Measurements from ENCODE around the gene TMEM135. TPM values are rescaled to one million over a fixed set of nuclear protein-coding genes. Genes with fewer than 3 reads are reported as not detected.
"Not testable (repeated sequence)": the region's sequence is repeated elsewhere in the genome, so short reads cannot be mapped to it uniquely, and the experiment has no call there.

TMEM135 gene
- 10 to 100 TPM; 29.2 to 34.5 TPM for total RNA-seq

- ATAC-seq (ENCODE audit: low read depth) (peak; percentile 97), DNase-seq (peak; percentile 99)
- H3K4me1 Mint-ChIP-seq, result peaks cover 33% of the 10 kb centered on the region
- POLR2A ChIA-PET, result interaction anchor here (0.5 to 2.1 kb wide), 7 partner anchors 9 to 399 kb away, joined by 3 to 27 read pairs (median 4); no protein-coding TSS in a partner anchor
- peaks cover 8% of the 10 kb centered on the region for H3K27me3 Mint-ChIP-seq
- peak within 1 kb of the TSS; percentile 98 for H3K4me3 Mint-ChIP-seq
- peak within 1 kb of the TSS; percentile 94 for H3K27ac Mint-ChIP-seq
- H3K36me3 Mint-ChIP-seq, result peaks cover 23% of the 10 kb centered on the region
- H3K9me3 Mint-ChIP-seq, result no peaks in the 10 kb centered on the region
Observed at GRCh38 chr11:87037450-87038234, at the start of gene TMEM135. Gene TMEM135 (plus strand): TSS chr11:87037934. CDS start chr11:87038046, 112 bp downstream.

GRCh38 chr11:86988351-86988881, 49.3 kb upstream of the TMEM135 start:
- peaks cover 10% of the 10 kb centered on the region for H3K27me3 Mint-ChIP-seq
- DNase-seq (no peak), ATAC-seq (ENCODE audit: low read depth) (no peak)
- no peaks in the 10 kb centered on the region for H3K4me1 Mint-ChIP-seq
- no peaks in the 10 kb centered on the region for H3K36me3 Mint-ChIP-seq
- POLR2A ChIA-PET, result no interaction called here
- H3K9me3 Mint-ChIP-seq, result no peaks in the 10 kb centered on the region
- no peak overlapping the region for H3K27ac Mint-ChIP-seq
- no peak overlapping the region for H3K4me3 Mint-ChIP-seq

- no peak overlapping the region for H3K4me3 Mint-ChIP-seq
- no peaks in the 10 kb centered on the region for H3K36me3 Mint-ChIP-seq
- ATAC-seq (ENCODE audit: low read depth), result no peak
- POLR2A ChIA-PET, result no interaction called here
- peaks cover 10% of the 10 kb centered on the region for H3K27me3 Mint-ChIP-seq
- no peak overlapping the region for H3K27ac Mint-ChIP-seq
- no peaks in the 10 kb centered on the region for H3K4me1 Mint-ChIP-seq
- no peaks in the 10 kb centered on the region for H3K9me3 Mint-ChIP-seq
- no peak for DNase-seq
Observed at GRCh38 chr11:86990031-86990430, 47.7 kb upstream of the TMEM135 start.

- POLR2A ChIA-PET, result no interaction called here
- ATAC-seq (ENCODE audit: low read depth) (no peak), DNase-seq (no peak)
- Mint-ChIP-seq H3K4me3 (no peak overlapping the region), H3K27me3 (peaks cover 10% of the 10 kb centered on the region), H3K9me3 (no peaks in the 10 kb centered on the region), H3K4me1 (no peaks in the 10 kb centered on the region), H3K36me3 (no peaks in the 10 kb centered on the region), H3K27ac (no peak overlapping the region)
Observed at GRCh38 chr11:86990515-86990914, 47.2 kb upstream of the TMEM135 start.

DNA sequence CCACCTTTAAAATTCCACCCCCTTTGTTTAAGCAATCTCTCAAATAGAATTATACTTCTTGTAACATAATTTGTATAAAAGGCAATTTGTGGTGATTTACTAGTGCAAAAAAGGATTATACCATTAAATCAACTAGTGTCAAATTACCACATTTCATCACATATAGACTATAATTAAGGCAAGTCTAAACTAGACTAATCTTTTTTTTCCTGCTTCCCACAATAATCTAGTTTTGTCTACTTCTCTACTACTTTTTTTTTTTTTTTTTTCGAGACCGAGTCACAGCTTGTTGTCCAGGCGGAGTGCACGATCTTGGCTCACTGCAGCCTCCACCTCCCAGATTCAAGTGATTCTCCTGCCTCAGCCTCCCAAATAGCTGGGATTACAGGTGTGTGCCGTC, 46.4 kb upstream of the TMEM135 start:
- no peaks in the 10 kb centered on the region for H3K9me3 Mint-ChIP-seq
- H3K27ac Mint-ChIP-seq, result no peak overlapping the region
- DNase-seq (no peak), ATAC-seq (ENCODE audit: low read depth) (no peak)
- no peaks in the 10 kb centered on the region for H3K4me1 Mint-ChIP-seq
- no peak overlapping the region for H3K4me3 Mint-ChIP-seq
- POLR2A ChIA-PET, result no interaction called here
- H3K36me3 Mint-ChIP-seq, result no peaks in the 10 kb centered on the region
- peaks cover 10% of the 10 kb centered on the region for H3K27me3 Mint-ChIP-seq

DNA sequence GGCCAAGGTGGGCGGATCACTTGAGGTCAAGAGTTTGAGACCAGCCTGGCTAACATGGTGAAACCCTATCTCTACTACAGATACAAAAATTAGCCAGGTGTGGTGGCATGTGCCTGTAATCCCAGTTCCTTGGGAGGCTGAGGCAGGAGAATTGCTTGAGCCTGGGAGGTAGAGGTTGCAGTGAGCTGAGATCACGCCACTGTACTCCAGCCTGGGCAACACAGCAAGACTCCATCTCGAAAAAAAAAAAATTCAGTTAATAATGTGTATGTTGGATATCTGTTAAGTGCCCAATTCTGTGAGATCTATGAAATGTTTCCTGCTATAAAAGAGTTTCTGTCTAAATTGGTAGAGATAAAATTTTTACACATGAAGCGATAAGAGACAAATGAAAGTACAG, 45.4 kb upstream of the TMEM135 start:
- H3K27me3 Mint-ChIP-seq; H3K9me3 Mint-ChIP-seq; POLR2A ChIA-PET; H3K4me1 Mint-ChIP-seq; DNase-seq; H3K27ac Mint-ChIP-seq; ATAC-seq (ENCODE audit: low read depth); H3K36me3 Mint-ChIP-seq; H3K4me3 Mint-ChIP-seq: not testable (repeated sequence)

DNA sequence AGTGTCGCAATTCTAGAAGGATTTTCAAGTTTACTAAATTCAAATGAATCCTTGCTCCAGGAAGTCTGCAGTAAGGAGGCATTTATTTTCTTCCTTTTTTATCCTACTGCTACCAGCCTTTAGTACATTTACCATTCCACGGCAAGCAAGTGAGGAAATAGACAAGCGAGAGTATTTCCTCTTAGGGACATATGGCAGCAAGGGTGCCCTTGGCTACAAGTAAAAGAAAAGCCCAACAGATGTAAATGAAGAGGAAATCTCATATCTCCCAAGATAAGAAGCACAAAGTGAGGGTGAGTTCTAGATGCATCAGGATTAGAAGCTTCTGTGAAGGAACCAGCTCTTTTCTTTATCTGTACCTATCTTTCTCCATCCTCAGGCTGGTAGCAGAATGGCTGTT, 44.7 kb upstream of the TMEM135 start:
- no peak overlapping the region for H3K27ac Mint-ChIP-seq
- H3K4me3 Mint-ChIP-seq, result no peak overlapping the region
- POLR2A ChIA-PET, result no interaction called here
- no peaks in the 10 kb centered on the region for H3K4me1 Mint-ChIP-seq
- peaks cover 8% of the 10 kb centered on the region for H3K27me3 Mint-ChIP-seq
- no peak for DNase-seq
- no peaks in the 10 kb centered on the region for H3K9me3 Mint-ChIP-seq
- no peak for ATAC-seq (ENCODE audit: low read depth)
- no peaks in the 10 kb centered on the region for H3K36me3 Mint-ChIP-seq

- Mint-ChIP-seq H3K36me3 (no peaks in the 10 kb centered on the region), H3K27ac (no peak overlapping the region), H3K9me3 (no peaks in the 10 kb centered on the region), H3K4me1 (no peaks in the 10 kb centered on the region), H3K27me3 (peaks cover 4% of the 10 kb centered on the region), H3K4me3 (no peak overlapping the region)
- ATAC-seq (ENCODE audit: low read depth) (no peak), DNase-seq (no peak)
- POLR2A ChIA-PET, result interaction anchor here (0.6 kb wide), 1 partner anchor 20 kb away, joined by 4 read pairs; no protein-coding TSS in a partner anchor
Observed at GRCh38 chr11:86996953-86997570, 40.7 kb upstream of the TMEM135 start.

GRCh38 chr11:86999388-86999787, 38.3 kb upstream of the TMEM135 start:
- DNase-seq, result no peak
- no peak for ATAC-seq (ENCODE audit: low read depth)
- Mint-ChIP-seq H3K27ac (no peak overlapping the region), H3K36me3 (no peaks in the 10 kb centered on the region), H3K27me3 (no peaks in the 10 kb centered on the region), H3K4me1 (peaks cover 2% of the 10 kb centered on the region), H3K9me3 (no peaks in the 10 kb centered on the region), H3K4me3 (no peak overlapping the region)
- POLR2A ChIA-PET, result no interaction called here

DNA sequence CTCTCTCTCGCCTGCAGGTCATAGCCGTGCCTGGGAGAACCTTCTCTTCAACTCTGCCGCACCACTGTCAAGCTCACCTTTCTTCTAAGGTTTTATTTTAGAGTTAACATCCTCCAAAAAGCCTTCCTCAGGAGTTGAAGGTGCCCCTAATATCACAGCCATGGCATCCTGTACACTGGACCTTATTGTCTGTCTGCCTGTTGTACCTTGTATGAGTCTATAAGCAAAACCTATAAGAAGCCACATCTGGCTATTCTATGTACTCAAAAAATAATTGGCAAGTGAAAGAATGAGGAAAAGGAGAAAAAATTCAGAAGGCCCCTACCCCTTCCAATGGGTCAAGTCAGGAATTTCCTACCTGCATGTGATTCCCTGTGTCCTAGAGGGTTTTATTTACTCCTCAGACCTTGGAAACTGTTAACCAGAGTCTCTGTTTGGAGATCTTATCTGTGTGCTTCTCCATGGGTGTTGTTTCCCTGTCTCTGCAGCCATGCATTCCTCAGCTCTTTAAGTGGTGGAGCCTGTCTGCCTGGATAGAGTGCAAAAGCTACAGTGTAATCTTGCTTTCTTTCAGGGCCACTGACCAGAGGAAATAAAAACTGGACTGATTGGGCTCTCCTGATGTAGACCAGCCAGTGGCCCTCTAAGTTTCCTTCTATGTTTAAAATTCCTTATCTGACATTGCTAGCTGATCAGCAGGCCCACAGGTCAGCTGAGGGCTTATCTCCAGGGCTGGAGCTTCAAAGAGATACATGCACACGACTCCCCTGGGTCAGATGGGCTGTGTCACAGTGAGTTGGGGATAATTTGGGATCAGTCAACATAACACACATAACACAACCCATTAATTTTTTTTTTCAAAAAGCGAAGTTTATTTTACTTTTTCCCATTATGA, 37.6 kb upstream of the TMEM135 start:
- H3K27me3 Mint-ChIP-seq, result no peaks in the 10 kb centered on the region
- no peak overlapping the region for H3K27ac Mint-ChIP-seq
- no peaks in the 10 kb centered on the region for H3K9me3 Mint-ChIP-seq
- DNase-seq (no peak), ATAC-seq (ENCODE audit: low read depth) (no peak)
- no peaks in the 10 kb centered on the region for H3K36me3 Mint-ChIP-seq
- POLR2A ChIA-PET, result no interaction called here
- no peak overlapping the region for H3K4me3 Mint-ChIP-seq
- H3K4me1 Mint-ChIP-seq, result peaks cover 2% of the 10 kb centered on the region

DNA sequence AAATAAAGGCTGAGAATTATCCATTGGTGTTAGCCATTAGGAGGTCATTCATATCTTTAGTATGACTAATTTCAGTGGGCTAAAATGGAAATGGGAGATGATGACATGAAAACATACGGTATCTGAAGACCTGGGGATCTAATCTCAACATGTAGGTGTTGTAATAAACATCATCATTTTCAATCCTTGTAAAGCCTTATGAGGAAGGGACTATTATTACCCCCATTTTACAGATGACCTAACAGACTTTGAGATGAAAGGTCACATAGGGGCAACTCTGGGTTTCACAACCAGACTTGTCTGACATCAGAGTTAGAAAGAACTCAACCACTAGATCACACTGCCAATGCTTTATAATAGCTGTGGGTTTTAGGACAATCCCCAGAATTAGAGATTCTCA, 34.8 kb upstream of the TMEM135 start:
- Mint-ChIP-seq H3K27ac (no peak overlapping the region), H3K4me1 (peaks cover 2% of the 10 kb centered on the region), H3K27me3 (no peaks in the 10 kb centered on the region), H3K4me3 (no peak overlapping the region), H3K36me3 (no peaks in the 10 kb centered on the region), H3K9me3 (no peaks in the 10 kb centered on the region)
- POLR2A ChIA-PET, result no interaction called here
- DNase-seq (no peak), ATAC-seq (ENCODE audit: low read depth) (no peak)

- H3K9me3 Mint-ChIP-seq; H3K27ac Mint-ChIP-seq; H3K4me3 Mint-ChIP-seq; DNase-seq; H3K27me3 Mint-ChIP-seq; POLR2A ChIA-PET; ATAC-seq (ENCODE audit: low read depth); H3K36me3 Mint-ChIP-seq; H3K4me1 Mint-ChIP-seq: not testable (repeated sequence)
Observed at GRCh38 chr11:87004281-87004680, 33.5 kb upstream of the TMEM135 start.

- no peak for DNase-seq
- Mint-ChIP-seq H3K9me3 (no peaks in the 10 kb centered on the region), H3K4me3 (no peak overlapping the region), H3K27me3 (peaks cover 3% of the 10 kb centered on the region), H3K36me3 (no peaks in the 10 kb centered on the region), H3K4me1 (peaks cover 3% of the 10 kb centered on the region), H3K27ac (no peak overlapping the region)
- POLR2A ChIA-PET, result no interaction called here
- ATAC-seq (ENCODE audit: low read depth), result no peak
Observed at GRCh38 chr11:87005569-87005921, 32.2 kb upstream of the TMEM135 start.
